GM19099 (cell line): Measurements from ENCODE around the gene POU5F1.

Source experiments
- POLR2A ChIP-seq: IDR thresholded peaks from 3 replicates; pipeline ENCODE4 v1.6.1; 2011; ENCODE audit warnings: low read depth; ENCODE audit not compliant: insufficient read length; ENCODE audit errors: extremely low read depth

Gene POU5F1

GRCh38 chr6:31187780-31188194 is 17.3 kb upstream of the POU5F1 start:
- TF ChIP-seq POLR2A: no peak

- TF ChIP-seq POLR2A: no peak
Observed at GRCh38 chr6:31186052-31186734, 15.7 kb upstream of the POU5F1 start.

- TF ChIP-seq POLR2A: no peak
Observed at GRCh38 chr6:31180500-31180899, 10.0 kb upstream of the POU5F1 start.

GRCh38 chr6:31179896-31180295 is 9.4 kb upstream of the POU5F1 start:
- no peak for TF ChIP-seq POLR2A

DNA sequence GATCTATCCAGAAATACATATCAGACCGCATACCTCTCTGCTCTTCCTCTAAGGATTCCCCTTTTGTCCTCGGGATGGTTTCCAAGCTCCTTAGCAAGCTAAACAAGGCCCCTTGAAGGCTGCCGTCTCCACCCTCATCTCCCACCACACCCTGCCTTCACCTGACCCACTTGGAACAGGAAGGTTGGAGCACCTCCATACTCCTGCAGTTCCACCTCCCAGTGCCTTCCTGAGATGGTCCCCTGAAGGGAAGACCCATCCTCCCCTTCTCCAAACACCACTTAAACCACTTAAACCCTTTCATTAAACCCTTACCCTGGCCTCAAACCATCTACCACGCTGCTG is 8.5 kb upstream of the POU5F1 start:
- TF ChIP-seq POLR2A: no peak

DNA sequence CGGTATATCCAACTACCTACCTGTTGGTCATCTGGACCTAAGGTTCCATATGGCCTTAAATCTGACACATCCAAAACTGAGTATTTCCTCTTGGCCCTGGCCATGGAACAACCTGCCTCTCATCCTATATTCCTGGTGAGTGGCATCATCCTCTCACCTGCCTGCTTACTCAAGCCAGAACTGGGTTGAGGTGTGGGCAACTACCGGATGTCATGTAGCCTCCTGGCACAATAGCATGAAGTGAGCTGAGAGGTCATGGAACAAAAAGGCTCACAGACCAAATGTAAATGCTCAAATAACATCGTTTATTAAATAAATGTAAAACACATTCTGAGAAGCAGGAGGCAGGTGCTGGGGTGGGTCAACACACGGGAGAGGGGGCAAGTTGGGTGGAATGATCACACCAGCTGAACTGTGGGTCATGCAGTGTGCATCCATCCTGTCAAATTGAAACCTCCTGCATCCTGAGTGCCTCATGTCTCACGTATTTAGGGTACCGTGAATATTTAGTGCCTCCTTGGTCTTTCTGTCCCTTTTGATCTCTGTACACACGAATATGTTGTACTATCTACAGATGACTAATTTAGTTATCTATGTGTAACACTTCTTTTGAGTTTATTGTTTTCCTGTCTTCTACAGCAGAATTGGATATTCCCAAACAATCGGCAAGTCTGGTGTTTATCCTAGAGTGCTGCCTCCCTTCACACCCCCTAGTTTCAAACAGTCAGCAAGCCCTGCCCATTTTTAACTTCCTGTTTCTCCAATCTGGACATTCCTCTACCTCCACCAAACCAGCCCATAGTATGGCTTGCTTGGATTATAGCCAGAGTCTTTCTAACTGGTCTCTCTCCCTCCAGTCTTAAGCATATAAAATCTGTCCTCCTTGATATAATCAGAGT is 7.9 kb upstream of the POU5F1 start:
- no peak for TF ChIP-seq POLR2A

- TF ChIP-seq POLR2A: no peak
Observed at GRCh38 chr6:31175971-31176370, 5.5 kb upstream of the POU5F1 start.

GRCh38 chr6:31174378-31174777 is 3.9 kb upstream of the POU5F1 start:
- no peak for TF ChIP-seq POLR2A

GRCh38 chr6:31173406-31173805 is 2.9 kb upstream of the POU5F1 start:
- no peak for TF ChIP-seq POLR2A

DNA sequence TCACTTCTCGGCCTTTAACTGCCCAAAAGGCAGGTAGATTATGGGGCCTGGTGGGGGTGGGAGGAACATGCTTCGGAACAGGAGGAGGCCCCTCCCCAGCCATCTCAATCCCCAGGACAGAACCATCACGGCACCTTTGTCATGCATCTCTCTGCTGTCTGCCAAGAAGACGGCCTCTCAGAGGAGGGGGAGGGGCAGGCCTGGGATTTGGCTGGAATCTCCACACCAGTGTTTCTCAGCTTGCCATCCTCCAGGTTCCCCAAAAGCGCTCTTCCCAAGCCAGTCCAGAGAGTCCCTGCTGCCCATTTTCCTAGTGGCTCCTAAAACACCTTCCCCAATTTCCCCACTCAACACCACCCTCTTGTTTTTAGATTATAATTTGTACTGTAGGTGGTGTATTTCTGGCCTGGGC is 2.5 kb upstream of the POU5F1 start:
- TF ChIP-seq POLR2A: no peak

GRCh38 chr6:31171931-31172905 is 1.7 kb upstream of the POU5F1 start:
- TF ChIP-seq POLR2A: no peak

DNA sequence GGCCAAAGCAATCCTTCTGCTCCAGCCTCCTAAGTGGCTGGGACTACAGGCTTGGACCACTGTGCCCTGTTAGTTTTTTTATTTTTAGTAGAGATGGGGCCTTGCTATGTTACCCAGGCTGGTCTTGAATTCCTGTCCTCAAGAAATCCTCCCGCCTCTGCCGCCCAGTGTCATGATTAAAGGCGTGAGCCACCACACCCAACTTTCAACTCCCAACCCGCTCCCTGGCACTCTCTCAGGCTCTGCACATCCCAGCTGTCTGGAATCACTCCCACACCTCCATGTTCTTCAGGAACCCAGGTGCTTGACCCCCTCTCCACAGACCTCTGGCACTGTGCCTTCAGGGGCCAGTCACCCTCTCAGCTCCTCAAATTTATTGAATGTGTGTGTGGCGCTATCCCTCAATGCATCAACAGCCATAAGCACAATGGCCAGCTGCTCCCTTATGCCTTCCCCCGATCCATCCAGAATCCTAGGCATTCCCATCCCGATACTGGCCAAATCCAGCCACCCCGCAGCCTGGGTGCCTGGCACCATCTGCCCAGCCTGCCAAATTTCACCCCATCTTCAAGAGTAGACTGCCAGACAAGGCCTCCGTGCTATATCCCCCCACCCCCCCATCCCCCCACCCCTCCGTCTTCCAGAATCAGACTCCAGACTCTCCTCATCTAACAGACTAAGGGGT is 647 bp upstream of the POU5F1 start:
- TF ChIP-seq POLR2A: no peak

GRCh38 chr6:31169123-31169857 is 1.2 kb downstream of the POU5F1 start:
- no peak for TF ChIP-seq POLR2A

DNA sequence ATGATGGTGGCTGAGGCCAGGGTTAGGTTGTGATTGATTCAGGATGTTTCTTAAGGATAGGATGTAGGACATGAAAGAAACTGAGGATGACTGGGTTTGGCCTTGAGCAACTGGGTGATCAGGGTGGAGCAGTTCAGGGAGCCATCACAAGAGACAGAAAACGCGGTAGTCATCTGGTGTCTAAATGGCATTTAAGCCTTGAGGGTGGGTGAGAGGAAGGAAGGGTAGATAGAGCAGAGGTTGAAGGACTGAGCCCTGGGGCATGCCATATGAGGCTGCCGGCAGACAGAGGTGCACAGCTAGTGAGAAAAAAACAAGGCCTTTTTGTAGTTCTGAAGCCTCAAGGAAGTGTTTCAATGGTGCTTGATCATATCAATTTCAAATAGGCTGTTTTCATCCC is 1.9 kb downstream of the POU5F1 start:
- TF ChIP-seq POLR2A: no peak
